Measurements from ENCODE around the gene SLC39A10. TPM values are rescaled to one million over a fixed set of nuclear protein-coding genes. Genes with fewer than 3 reads are reported as not detected.

Gene SLC39A10
- total RNA-seq = 10 to 100 TPM; 68.5 to 77.7 TPM

DNA sequence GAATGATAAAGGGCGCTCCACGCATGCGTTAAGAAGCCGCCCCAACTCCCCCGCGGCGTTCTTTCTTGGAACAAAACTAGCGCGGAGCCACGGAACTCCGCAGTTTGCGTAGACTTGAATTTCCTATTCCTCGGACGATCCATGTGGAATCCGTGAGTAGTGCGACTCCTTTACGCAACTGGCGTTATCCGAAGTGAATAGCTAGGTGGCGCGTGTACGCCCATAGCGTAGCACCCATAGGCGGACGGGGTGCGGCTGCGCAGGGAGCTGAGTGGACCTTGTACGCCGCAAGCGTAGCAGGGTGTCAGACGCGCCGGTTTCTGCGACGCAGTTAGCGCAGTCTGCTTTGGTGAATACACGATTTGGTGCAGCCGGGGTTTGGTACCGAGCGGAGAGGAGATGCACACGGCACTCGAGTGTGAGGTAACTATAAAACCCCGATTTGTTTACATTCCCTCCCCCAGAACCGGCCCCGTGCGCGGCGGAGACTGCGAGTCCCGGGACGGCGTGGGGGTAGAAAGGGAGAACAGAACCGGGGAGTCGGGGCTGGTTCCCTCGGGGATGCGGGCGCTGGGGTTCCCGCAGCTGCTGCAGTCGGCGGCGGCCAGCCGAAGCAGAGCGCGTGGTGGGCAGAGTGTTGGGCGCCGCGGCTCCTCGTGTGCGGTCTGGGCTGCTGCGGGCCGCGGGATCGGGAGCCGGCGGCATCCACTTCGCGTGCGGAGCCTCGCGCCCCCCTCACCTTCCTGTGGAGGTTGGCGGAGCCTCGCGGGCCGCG, at the start of gene SLC39A10:
SLC39A10 (plus strand) TSS at position 368 of the 775 bp plus-strand sequence. CDS start 22,817 bp downstream, outside the sequence.

All from activated naive CD4-positive, alpha-beta T cell treated with anti-CD3 and anti-CD28 coated beads, Interleukin-2, amount 10 ng/mL, durations not matched to agents 5 hours and 36 hours (primary cell).